ENCODE results near the gene NFYC. TPM values are rescaled to one million over a fixed set of nuclear protein-coding genes. Genes with fewer than 3 reads are reported as not detected.

Gene NFYC
- total and polyA plus RNA-seq, 8 donors: 54.6 to 98.1 (median 86.0) TPM

DNA sequence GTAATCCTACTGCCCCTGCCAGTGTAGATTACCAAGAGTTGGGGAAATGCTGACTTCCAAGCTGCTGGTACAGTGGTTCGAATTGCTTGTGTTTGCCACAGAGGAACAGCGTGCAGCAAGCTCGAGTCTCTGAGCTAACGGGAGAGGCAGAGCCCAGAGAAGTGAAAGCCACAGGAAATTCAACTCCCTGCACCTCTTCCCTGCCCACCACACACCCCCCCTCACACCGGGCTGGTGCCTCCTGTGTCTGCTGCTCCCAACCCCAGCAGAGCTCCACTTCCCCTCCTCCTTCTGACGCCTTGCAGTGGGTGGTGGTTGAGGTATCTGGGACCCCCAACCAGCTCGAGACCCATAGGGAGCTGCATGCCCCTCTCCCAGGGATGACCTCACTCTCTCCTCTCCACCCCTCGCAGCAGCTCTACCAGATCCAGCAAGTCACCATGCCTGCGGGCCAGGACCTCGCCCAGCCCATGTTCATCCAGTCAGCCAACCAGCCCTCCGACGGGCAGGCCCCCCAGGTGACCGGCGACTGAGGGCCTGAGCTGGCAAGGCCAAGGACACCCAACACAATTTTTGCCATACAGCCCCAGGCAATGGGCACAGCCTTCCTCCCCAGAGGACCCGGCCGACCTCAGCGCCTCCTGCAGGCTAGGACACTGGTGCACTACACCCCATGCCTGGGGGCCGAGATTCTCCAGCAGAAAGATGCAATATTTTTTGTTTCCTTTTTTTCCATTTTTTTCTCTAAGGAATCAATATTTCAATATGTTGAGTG, 79.0 kb downstream of the NFYC start:
- Histone ChIP-seq H3K27ac (no peak overlapping the region), H3K9me3 (no peaks in the 10 kb centered on the region), H3K4me3 (no peak overlapping the region), H3K27me3 (no peaks in the 10 kb centered on the region), H3K36me3 (peaks cover 0 to 76% of the 10 kb centered on the region in 2 donors), H3K4me1 (no peaks in the 10 kb centered on the region)
- ATAC-seq: no peak
- no peak for TF ChIP-seq CTCF (IDR thresholded peaks at IDR 0.05)
- intact Hi-C loops (cut with DNase I): no loop called here
- DNase-seq: no peak

GRCh38 chr1:40772146-40772955, 80.8 kb downstream of the NFYC start:
- intact Hi-C loops (cut with DNase I): no loop called here
- no peak overlapping the region for H3K27ac ChIP-seq
- DNase-seq (no peak), ATAC-seq (no peak)
- peaks cover 0 to 66% of the 10 kb centered on the region in 2 donors for H3K36me3 ChIP-seq
- no peaks in the 10 kb centered on the region for H3K4me1 ChIP-seq
- H3K27me3 ChIP-seq: no peaks in the 10 kb centered on the region
- H3K4me3 ChIP-seq: no peak overlapping the region
- TF ChIP-seq CTCF (IDR thresholded peaks at IDR 0.05): no peak
- H3K9me3 ChIP-seq: no peaks in the 10 kb centered on the region

- ATAC-seq: peak; percentile 16
- Histone ChIP-seq H3K4me1 (no peaks in the 10 kb centered on the region), H3K4me3 (no peak overlapping the region), H3K9me3 (no peaks in the 10 kb centered on the region), H3K36me3 (peaks cover 0 to 52% of the 10 kb centered on the region in 2 donors), H3K27ac (no peak overlapping the region), H3K27me3 (no peaks in the 10 kb centered on the region)
- intact Hi-C loops (cut with DNase I): no loop called here
- no peak for DNase-seq
- TF ChIP-seq CTCF (IDR thresholded peaks at IDR 0.05): no peak
Measured at GRCh38 chr1:40773748-40774265, 82.3 kb downstream of the NFYC start.

GRCh38 chr1:40774266-40774998, 82.9 kb downstream of the NFYC start:
- H3K27ac ChIP-seq: no peak overlapping the region
- DNase-seq (peak in 1 of 4 donors; percentile 85), ATAC-seq (peak; percentile 86)
- H3K4me1 ChIP-seq: no peaks in the 10 kb centered on the region
- H3K9me3 ChIP-seq: no peaks in the 10 kb centered on the region
- no peak overlapping the region for H3K4me3 ChIP-seq
- H3K36me3 ChIP-seq: peaks cover 0 to 46% of the 10 kb centered on the region in 2 donors
- peak; percentile 71 to 73 for TF ChIP-seq CTCF (IDR thresholded peaks at IDR 0.05)
- H3K27me3 ChIP-seq: no peaks in the 10 kb centered on the region
- intact Hi-C loops (cut with DNase I): no loop called here
